Measurements from ENCODE around the gene HERPUD2. TPM values are rescaled to one million over a fixed set of nuclear protein-coding genes. Genes with fewer than 3 reads are reported as not detected.

The HERPUD2 gene
- total RNA-seq, 4 donors from 2014 or later = 25.3 to 44.1 (median 39.3) TPM

DNA sequence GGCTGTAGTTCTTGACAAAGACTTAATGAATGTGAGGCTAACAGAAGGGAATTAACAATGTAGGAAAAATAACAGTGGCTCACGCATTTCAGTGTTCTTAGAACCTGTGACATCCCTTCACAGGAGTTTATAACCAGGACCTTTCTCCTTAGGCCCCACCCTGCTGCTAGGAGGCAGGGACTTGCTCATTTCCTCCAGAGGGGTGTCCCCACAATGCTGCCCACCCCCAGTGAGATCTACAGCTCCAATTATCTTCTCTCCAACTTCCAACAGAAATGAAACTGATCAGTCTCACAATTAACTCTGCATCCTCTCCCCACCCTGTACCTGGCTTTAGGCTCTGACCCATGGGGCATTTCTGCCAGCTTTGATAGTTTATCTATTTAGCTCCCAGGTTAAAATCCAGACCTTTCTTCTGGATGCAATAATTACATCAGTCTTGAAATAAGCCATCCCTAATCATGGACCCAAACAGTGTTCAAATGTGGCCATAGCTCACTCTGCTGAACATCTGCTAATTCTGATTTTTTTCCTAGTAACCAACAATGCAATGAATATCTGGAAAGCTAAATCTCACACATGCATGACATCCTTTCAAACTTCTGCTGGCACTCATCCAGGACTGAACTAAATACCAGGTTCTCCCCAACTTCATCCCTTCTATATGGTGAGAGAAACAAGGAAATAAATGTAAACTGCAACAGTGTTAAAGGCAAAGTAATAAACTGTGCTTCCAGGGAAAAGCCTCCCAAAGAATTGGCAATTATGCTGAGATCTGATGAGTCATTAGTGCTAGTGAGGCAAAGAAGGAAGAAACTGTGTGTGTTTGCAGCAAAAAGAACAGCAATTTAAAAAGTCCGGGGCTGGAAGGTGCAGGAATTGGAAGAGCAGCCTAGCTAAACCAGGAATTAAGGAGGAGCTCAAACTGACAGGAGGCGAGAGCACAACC lies 64.6 kb downstream of the HERPUD2 start:
- TF ChIP-seq EP300 (IDR thresholded peaks at IDR 0.05) (no peak), POLR2A (IDR thresholded peaks at IDR 0.05) (no peak)
- TF ChIP-seq, protein P1, sequence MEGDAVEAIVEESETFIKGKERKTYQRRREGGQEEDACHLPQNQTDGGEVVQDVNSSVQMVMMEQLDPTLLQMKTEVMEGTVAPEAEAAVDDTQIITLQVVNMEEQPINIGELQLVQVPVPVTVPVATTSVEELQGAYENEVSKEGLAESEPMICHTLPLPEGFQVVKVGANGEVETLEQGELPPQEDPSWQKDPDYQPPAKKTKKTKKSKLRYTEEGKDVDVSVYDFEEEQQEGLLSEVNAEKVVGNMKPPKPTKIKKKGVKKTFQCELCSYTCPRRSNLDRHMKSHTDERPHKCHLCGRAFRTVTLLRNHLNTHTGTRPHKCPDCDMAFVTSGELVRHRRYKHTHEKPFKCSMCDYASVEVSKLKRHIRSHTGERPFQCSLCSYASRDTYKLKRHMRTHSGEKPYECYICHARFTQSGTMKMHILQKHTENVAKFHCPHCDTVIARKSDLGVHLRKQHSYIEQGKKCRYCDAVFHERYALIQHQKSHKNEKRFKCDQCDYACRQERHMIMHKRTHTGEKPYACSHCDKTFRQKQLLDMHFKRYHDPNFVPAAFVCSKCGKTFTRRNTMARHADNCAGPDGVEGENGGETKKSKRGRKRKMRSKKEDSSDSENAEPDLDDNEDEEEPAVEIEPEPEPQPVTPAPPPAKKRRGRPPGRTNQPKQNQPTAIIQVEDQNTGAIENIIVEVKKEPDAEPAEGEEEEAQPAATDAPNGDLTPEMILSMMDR (IDR thresholded peaks at IDR 0.05) = no peak
- Histone ChIP-seq H3K27ac (no peak overlapping the region), H3K36me3 (peaks cover 0 to 64% (median 0%) of the 10 kb centered on the region in 3 donors), H3K9me3 (no peaks in the 10 kb centered on the region), H3K4me1 (no peaks in the 10 kb centered on the region), H3K4me3 (no peak overlapping the region), H3K27me3 (no peaks in the 10 kb centered on the region)
- WGBS, 2 donors = 66 to 69% methylated on average over 3 of the region's 3 CpGs
- DNase-seq (ENCODE audit: low spot score in 2 of 2) = no peak

DNA sequence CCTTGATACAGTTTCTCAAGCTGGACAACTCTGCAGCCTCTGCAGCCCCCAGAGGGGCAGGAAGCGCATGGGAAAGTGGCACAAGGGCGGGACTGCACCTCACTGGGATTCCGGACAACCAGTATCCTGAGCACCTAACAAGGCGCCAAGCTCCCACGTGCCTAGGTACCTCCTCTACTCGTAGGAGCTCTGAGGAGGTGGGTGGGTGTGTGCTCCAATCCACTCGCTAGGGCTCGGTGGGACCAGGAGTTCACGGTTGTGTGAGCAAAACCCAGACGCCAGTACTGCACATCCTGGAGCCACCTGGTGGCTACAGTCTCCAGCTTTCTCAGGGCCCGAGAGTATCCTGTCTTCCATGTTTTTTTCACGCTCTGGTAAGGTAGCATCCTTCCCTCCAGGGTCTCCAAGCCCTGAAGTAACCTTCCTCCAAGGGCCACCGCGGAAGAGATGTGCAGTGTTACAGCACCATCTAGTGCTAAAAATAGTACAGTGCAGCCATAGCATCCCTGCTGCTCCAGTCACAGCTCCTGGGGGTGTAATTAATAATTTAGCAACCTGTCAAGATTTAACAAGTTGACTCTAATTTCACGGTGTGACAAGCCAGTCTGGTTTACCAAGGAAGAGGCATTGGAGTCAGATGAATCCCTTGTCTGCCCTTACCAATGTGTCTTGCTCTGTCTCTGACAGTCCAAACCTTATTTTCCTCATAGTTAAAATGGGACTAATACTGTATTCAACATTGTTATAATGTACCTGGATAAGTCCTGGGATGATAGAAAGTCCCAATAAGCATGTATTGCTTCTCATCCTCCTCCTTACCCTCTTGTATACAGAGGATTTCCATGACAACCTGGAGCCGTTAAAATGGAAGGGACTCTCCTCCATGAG lies 70.4 kb downstream of the HERPUD2 start:
- H3K36me3 ChIP-seq = peaks cover 0 to 25% (median 0%) of the 10 kb centered on the region in 3 donors
- H3K27ac ChIP-seq = no peak overlapping the region
- H3K4me1 ChIP-seq = peaks cover 0 to 8% (median 0%) of the 10 kb centered on the region in 4 donors
- H3K9me3 ChIP-seq = no peaks in the 10 kb centered on the region
- TF ChIP-seq POLR2A (IDR thresholded peaks at IDR 0.05) = no peak
- TF ChIP-seq, protein P1 (IDR thresholded peaks at IDR 0.05) = peak; percentile 65 to 76 (median 73)
- TF ChIP-seq EP300 (IDR thresholded peaks at IDR 0.05) = no peak
- DNase-seq (ENCODE audit: low spot score in 2 of 2) = peak in 1 of 2 donors; percentile 39
- no peaks in the 10 kb centered on the region for H3K27me3 ChIP-seq
- no peak overlapping the region for H3K4me3 ChIP-seq
- 39 to 45% methylated on average over 15 of the region's 16 CpGs for WGBS, 2 donors

DNA sequence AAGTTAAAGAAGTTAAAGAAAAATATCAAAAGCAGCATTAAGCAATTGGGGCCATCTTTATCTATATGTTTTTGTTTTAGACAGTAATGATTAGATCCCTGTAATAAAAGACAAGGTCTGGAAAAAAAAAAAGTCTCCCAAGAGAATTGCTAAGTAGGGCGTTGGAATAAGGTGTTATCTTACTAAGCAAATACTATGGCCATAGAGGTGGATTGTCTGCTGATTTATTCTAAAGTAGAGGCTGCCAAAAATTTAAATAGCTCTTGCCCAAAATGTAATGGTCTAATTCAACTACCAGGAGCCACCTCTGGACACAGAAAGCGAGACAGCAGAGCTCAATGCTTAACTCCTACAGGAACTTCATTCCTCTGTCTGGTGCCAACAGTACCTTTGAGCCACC lies 71.6 kb downstream of the HERPUD2 start:
- 58 to 63% methylated on average over 2 of the region's 2 CpGs for WGBS, 2 donors
- Histone ChIP-seq H3K4me3 (no peak overlapping the region), H3K9me3 (no peaks in the 10 kb centered on the region), H3K36me3 (peaks cover 0 to 14% (median 0%) of the 10 kb centered on the region in 3 donors), H3K4me1 (peaks cover 0 to 8% (median 0%) of the 10 kb centered on the region in 4 donors), H3K27me3 (no peaks in the 10 kb centered on the region), H3K27ac (no peak overlapping the region)
- TF ChIP-seq, protein P1 (IDR thresholded peaks at IDR 0.05) = no peak
- TF ChIP-seq POLR2A (IDR thresholded peaks at IDR 0.05) = no peak
- TF ChIP-seq EP300 (IDR thresholded peaks at IDR 0.05) = no peak
- no peak for DNase-seq (ENCODE audit: low spot score in 2 of 2)

DNA sequence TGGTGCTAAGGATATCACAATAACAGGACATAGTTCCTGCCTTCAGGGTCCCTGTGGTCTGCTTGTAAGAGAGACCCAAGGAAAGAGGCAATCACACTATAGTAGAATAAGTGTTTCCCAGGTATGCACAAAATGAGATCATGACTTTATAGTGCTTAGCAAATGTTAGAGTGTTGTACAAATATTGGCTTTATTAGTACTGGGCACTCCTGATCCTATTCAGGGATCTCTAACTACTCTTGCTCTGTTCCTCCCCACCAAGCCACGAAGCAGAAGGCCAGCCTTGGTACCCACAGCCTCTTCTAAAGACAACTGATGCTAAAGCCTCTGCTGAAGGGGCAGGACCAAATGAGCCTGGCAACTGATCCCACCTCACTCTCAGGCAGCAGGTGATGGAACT lies 75.1 kb downstream of the HERPUD2 start:
- no peaks in the 10 kb centered on the region for H3K36me3 ChIP-seq
- WGBS, 2 donors = 89 to 100% methylated on average over 1 of the region's 1 CpG
- no peaks in the 10 kb centered on the region for H3K9me3 ChIP-seq
- TF ChIP-seq EP300 (IDR thresholded peaks at IDR 0.05) (no peak), POLR2A (IDR thresholded peaks at IDR 0.05) (no peak)
- TF ChIP-seq, protein P1 (IDR thresholded peaks at IDR 0.05) = no peak
- H3K4me1 ChIP-seq = peaks cover 0 to 8% (median 0%) of the 10 kb centered on the region in 4 donors
- no peak overlapping the region for H3K4me3 ChIP-seq
- no peaks in the 10 kb centered on the region for H3K27me3 ChIP-seq
- H3K27ac ChIP-seq = no peak overlapping the region
- DNase-seq (ENCODE audit: low spot score in 2 of 2) = no peak
